Sigmoid colon (tissue), 7 donors: Measurements from ENCODE around the gene RCSD1. TPM values are rescaled to one million over a fixed set of nuclear protein-coding genes. Genes with fewer than 3 reads are reported as not detected.
"Not testable (repeated sequence)": the region's sequence is repeated elsewhere in the genome, so short reads cannot be mapped to it uniquely, and the experiment has no call there.

ENCODE experiments used
- DNase-seq: peaks from one replicate; pipeline ENCODE4 v3.0.0-alpha.2; 2019
- H3K27ac ChIP-seq, 4 donors: fragments of 200-600 bp; sonication (generic); one replicate each; pipeline ENCODE4 v1.5.1; 2016 to 2019; ENCODE audit warnings: mild to moderate bottlenecking in 1 of 4
- H3K27me3 ChIP-seq, 3 donors: fragments of 200-600 bp; sonication (generic); one replicate each; pipeline ENCODE4 v1.5.1; 2019; ENCODE audit warnings: mild to moderate bottlenecking in 1 of 3
- H3K36me3 ChIP-seq, 4 donors: fragments of 200-600 bp; sonication (generic); one replicate each; pipeline ENCODE4 v1.5.1; 2016 to 2019
- H3K4me1 ChIP-seq, 4 donors: fragments of 200-600 bp; sonication (generic); one replicate each; pipeline ENCODE4 v1.5.1; 2017 to 2019
- H3K4me3 ChIP-seq, 4 donors: fragments of 200-600 bp; sonication (generic); one replicate each; pipeline ENCODE4 v1.5.1; 2017 to 2019; ENCODE audit warnings: mild to moderate bottlenecking in 2 of 4, moderate library complexity in 1 of 4
- H3K9me3 ChIP-seq, 4 donors: fragments of 200-600 bp in 3 of 4; sonication (generic) in 3 of 4; one replicate each; pipeline versions ENCODE4 v1.5.1 to v1.6.1; 2013 to 2019
- EP300 ChIP-seq, 4 donors: sonication (generic); formaldehyde crosslinking; IDR thresholded peaks; one replicate each; pipeline ENCODE4 v1.6.1; 2017; ENCODE audit warnings: antibody characterized with exemption in 4 of 4
- POLR2A ChIP-seq, 2 donors: fragments of 450-650 bp; IDR thresholded peaks; one replicate each; pipeline ENCODE4 v1.6.1; 2016; ENCODE audit warnings: antibody characterized with exemption in 2 of 2, mild to moderate bottlenecking in 2 of 2, moderate library complexity in 2 of 2
- POLR2AphosphoS5 ChIP-seq, 4 donors: sonication (generic); formaldehyde crosslinking; IDR thresholded peaks; one replicate each; pipeline ENCODE4 v1.6.1; 2017; ENCODE audit warnings: antibody characterized with exemption in 4 of 4
- WGBS, 2 donors: extraction: QIAGEN DNeasy Blood & Tissue Kit; methylation state at CpG; one replicate each; pipeline ENCODE4 v1.1.7; 2013; 5-methylcytosine and 5-hydroxymethylcytosine counted together
- intact Hi-C: fragments of 100-400 bp; cut with DNase I; formaldehyde crosslinking; loops from one replicate; pipeline ENCODE4 v1.15.1; 2023
- polyA plus RNA-seq, 3 donors: library from polyadenylated mRNA; stranded (reverse); fragments of 200-250 nt; gene quantifications; one replicate each; pipeline ENCODE4 v1.2.3, GENCODE V29; 2013
- total RNA-seq, 4 donors: library from RNA; depleted of rRNA; stranded (reverse); fragments of >200 nt; gene quantifications; one replicate each; pipeline ENCODE4 v1.1.0, GENCODE V29; 2016
- TF ChIP-seq, protein P1 (sequence below), 4 experiments: fragments of 450-650 bp in 3 of 4; fragments of 200-600 bp in 1 of 4; IDR thresholded peaks; one replicate each; pipeline ENCODE4 v1.5.1; 2016 to 2019; ENCODE audit warnings: antibody characterized with exemption in 4 of 4, mild to moderate bottlenecking in 3 of 4, moderate library complexity in 2 of 4
- donor health status: healthy with polysubstance abuse.
- donor health status: Bipolar disorder and iron deficiency.
- donor health status: healthy.

RCSD1 gene
- total and polyA plus RNA-seq, 7 donors = 7.8 to 52.9 (median 9.7) TPM

GRCh38 chr1:167715157-167715999, 85.3 kb downstream of the RCSD1 start:
- Histone ChIP-seq H3K27me3 (no peaks in the 10 kb centered on the region), H3K27ac (peak overlapping the region; percentile 86 to 92 (median 88)), H3K9me3 (no peaks in the 10 kb centered on the region), H3K4me3 (peak overlapping the region; percentile 57 to 73 (median 67)), H3K4me1 (peaks cover 0 to 20% (median 3%) of the 10 kb centered on the region in 4 donors), H3K36me3 (no peaks in the 10 kb centered on the region)
- 0 to 1% methylated on average over 26 of the region's 26 CpGs for WGBS, 2 donors
- peak; percentile 92 for DNase-seq
- intact Hi-C loops = loop anchor here (2.0 to 10.0 kb wide), 2 partner anchors 31 to 369 kb away; no protein-coding TSS in a partner anchor
- TF ChIP-seq, protein P1, sequence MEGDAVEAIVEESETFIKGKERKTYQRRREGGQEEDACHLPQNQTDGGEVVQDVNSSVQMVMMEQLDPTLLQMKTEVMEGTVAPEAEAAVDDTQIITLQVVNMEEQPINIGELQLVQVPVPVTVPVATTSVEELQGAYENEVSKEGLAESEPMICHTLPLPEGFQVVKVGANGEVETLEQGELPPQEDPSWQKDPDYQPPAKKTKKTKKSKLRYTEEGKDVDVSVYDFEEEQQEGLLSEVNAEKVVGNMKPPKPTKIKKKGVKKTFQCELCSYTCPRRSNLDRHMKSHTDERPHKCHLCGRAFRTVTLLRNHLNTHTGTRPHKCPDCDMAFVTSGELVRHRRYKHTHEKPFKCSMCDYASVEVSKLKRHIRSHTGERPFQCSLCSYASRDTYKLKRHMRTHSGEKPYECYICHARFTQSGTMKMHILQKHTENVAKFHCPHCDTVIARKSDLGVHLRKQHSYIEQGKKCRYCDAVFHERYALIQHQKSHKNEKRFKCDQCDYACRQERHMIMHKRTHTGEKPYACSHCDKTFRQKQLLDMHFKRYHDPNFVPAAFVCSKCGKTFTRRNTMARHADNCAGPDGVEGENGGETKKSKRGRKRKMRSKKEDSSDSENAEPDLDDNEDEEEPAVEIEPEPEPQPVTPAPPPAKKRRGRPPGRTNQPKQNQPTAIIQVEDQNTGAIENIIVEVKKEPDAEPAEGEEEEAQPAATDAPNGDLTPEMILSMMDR (IDR thresholded peaks at IDR 0.05) = peak; percentile 76 to 91 (median 89)
- TF ChIP-seq POLR2AphosphoS5 (IDR thresholded peaks at IDR 0.05) (peak in 2 of 4 donors; percentile 41 to 73), EP300 (IDR thresholded peaks at IDR 0.05) (no peak), POLR2A (IDR thresholded peaks at IDR 0.05) (no peak)

GRCh38 chr1:167716000-167716271, 85.9 kb downstream of the RCSD1 start:
- Histone ChIP-seq H3K27me3 (no peaks in the 10 kb centered on the region), H3K36me3 (no peaks in the 10 kb centered on the region), H3K27ac (peak overlapping the region; percentile 86 to 92 (median 88)), H3K4me1 (peaks cover 0 to 25% (median 6%) of the 10 kb centered on the region in 4 donors), H3K4me3 (peak overlapping the region; percentile 36 to 73 (median 67)), H3K9me3 (no peaks in the 10 kb centered on the region)
- TF ChIP-seq EP300 (IDR thresholded peaks at IDR 0.05) (no peak), POLR2A (IDR thresholded peaks at IDR 0.05) (no peak), POLR2AphosphoS5 (IDR thresholded peaks at IDR 0.05) (no peak)
- TF ChIP-seq, protein P1 (IDR thresholded peaks at IDR 0.05) = no peak
- intact Hi-C loops = loop anchor here (2.0 to 10.0 kb wide), 2 partner anchors 31 to 369 kb away; no protein-coding TSS in a partner anchor
- no peak for DNase-seq
- WGBS, 2 donors = 1 to 6% methylated on average over 4 of the region's 4 CpGs

- intact Hi-C loops = loop anchor here (10.0 kb wide), 1 partner anchor 367 kb away; no protein-coding TSS in a partner anchor
- no peak for DNase-seq
- peaks cover 0 to 27% (median 8%) of the 10 kb centered on the region in 4 donors for H3K4me1 ChIP-seq
- H3K27ac ChIP-seq = no peak overlapping the region
- no peak overlapping the region for H3K4me3 ChIP-seq
- WGBS, 2 donors = 78 to 92% methylated on average over 3 of the region's 3 CpGs
- H3K27me3 ChIP-seq = no peaks in the 10 kb centered on the region
- TF ChIP-seq EP300 (IDR thresholded peaks at IDR 0.05) (no peak), POLR2A (IDR thresholded peaks at IDR 0.05) (no peak), POLR2AphosphoS5 (IDR thresholded peaks at IDR 0.05) (no peak)
- TF ChIP-seq, protein P1 (IDR thresholded peaks at IDR 0.05) = no peak
- H3K9me3 ChIP-seq = no peaks in the 10 kb centered on the region
- H3K36me3 ChIP-seq = no peaks in the 10 kb centered on the region
Observed at GRCh38 chr1:167717351-167717750, 87.3 kb downstream of the RCSD1 start.

DNA sequence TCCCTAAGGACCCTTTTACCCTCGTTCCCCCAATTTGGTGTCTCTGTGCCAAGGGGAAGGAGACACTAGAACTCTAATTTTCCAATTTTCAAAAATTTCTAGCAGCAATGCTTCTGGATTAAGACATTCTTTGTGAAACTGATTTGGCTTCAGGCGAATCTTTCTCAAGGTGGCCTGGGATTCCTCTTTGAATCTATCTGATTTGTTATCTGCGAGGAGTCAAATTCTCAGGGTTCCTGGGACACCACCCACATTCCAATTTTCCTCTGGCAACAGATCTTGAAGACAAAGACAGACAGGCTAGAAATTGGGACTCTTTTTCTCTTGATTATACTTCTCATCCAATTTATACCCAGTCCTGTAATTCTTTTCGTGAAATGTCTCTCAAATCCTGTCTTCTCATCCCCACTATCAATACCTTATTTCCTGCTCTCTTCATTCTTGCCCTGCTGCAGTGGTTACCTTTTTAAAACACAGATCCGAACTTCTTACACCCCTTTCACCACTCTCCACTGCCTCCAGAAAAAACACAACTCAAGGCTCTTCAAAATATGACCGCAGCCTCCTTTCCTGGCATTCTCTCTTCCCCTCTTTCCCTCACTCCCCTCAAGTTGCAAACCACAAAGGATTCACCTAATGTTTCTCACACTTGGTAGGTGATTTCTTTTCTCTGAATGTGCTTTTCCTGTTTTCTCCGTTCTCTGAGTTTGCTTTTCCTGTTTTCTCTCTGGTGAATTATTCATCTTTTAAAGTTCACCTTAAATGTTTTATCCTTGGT, 89.1 kb downstream of the RCSD1 start:
- Histone ChIP-seq H3K27me3 (no peaks in the 10 kb centered on the region), H3K4me1 (peaks cover 0 to 34% (median 20%) of the 10 kb centered on the region in 4 donors), H3K27ac (no peak overlapping the region), H3K4me3 (no peak overlapping the region), H3K9me3 (no peaks in the 10 kb centered on the region), H3K36me3 (no peaks in the 10 kb centered on the region)
- intact Hi-C loops = loop anchor here (10.0 kb wide), 1 partner anchor 366 kb away; no protein-coding TSS in a partner anchor
- WGBS, 2 donors = 78 to 93% methylated on average over 7 of the region's 7 CpGs
- no peak for DNase-seq
- no peak for TF ChIP-seq POLR2A (IDR thresholded peaks at IDR 0.05)
- TF ChIP-seq, protein P1 (IDR thresholded peaks at IDR 0.05) = no peak
- TF ChIP-seq POLR2AphosphoS5 (IDR thresholded peaks at IDR 0.05) = no peak

DNA sequence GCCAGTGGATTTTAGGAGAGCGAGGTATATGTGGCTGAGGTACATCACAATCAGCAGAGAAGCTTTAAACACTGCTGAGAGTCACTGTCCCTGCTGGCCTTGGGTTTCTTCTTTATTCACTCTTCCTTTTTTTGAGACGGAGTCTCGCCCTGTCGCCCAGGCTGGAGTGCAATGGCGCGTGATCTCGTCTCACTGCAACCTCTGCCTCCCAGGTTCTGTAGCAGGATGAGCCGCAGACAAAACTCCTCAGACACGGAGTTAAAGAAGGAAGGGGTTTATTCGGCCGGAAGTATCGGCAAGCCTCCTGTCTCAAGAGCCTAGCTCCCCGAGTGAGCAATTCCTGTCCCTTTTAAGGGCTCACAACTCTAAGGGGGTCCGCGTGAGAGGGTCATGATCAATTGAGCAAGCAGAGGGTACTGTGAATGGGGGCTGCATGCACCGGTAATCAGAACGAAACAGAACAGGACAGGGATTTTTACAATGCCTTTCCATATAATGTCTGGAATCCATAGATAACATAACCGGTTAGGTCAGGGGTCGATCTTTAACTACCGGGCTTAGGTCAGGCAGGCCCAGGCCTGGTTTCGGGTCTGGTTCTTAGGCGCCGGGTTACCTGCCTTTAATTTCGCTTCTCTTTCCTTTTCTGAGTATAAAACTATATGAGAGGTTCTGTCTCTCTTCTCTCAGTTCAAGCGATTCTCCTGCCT, 89.8 kb downstream of the RCSD1 start:
- H3K27ac ChIP-seq = not testable (repeated sequence)

More for the DNA sequence above, 89.8 kb downstream of the RCSD1 start:
- H3K4me3 ChIP-seq, H3K27me3 ChIP-seq, H3K9me3 ChIP-seq, DNase-seq, H3K36me3 ChIP-seq: not testable (repeated sequence)
- WGBS, 2 donors = 81 to 90% methylated on average over 25 of the region's 25 CpGs
- intact Hi-C loops = loop anchor here (5.0 to 10.0 kb wide), 2 partner anchors 217 to 365 kb away; partner anchors contain the start of genes DCAF6 and MPC2
- H3K4me1 ChIP-seq = peaks cover 0 to 40% (median 25%) of the 10 kb centered on the region in 4 donors
